Measurements from ENCODE around the gene C2orf92.
A peak's percentile ranks its signal among the peaks of the same experiment; 100 is the strongest.
"Not testable (repeated sequence)": the region's sequence is repeated elsewhere in the genome, so short reads cannot be mapped to it uniquely, and the experiment has no call there.

C2orf92 gene

GRCh38 chr2:97669448-97669847, at the start of gene C2orf92:
TSS of gene C2orf92 (plus strand) at chr2:97669713. CDS start at chr2:97669789, 76 bp downstream.
- no peak within 1 kb of the TSS for H3K4me3 Mint-ChIP-seq
- H3K27me3 Mint-ChIP-seq, result no peaks in the 10 kb centered on the region
- H3K36me3 Mint-ChIP-seq, result peaks cover 1% of the 10 kb centered on the region
- H3K27ac Mint-ChIP-seq, result no peak within 1 kb of the TSS
- peaks cover 13% of the 10 kb centered on the region for H3K4me1 Mint-ChIP-seq
- H3K9me3 Mint-ChIP-seq, result no peaks in the 10 kb centered on the region

- not testable (repeated sequence) for H3K36me3 Mint-ChIP-seq, H3K4me1 Mint-ChIP-seq, H3K4me3 Mint-ChIP-seq, H3K9me3 Mint-ChIP-seq, H3K27me3 Mint-ChIP-seq, H3K27ac Mint-ChIP-seq
Observed at GRCh38 chr2:97620492-97620891, 49.0 kb upstream of the C2orf92 start.

GRCh38 chr2:97622976-97623375, 46.5 kb upstream of the C2orf92 start:
- not testable (repeated sequence) for H3K36me3 Mint-ChIP-seq, H3K4me3 Mint-ChIP-seq, H3K27me3 Mint-ChIP-seq, H3K9me3 Mint-ChIP-seq, H3K27ac Mint-ChIP-seq, H3K4me1 Mint-ChIP-seq

GRCh38 chr2:97625354-97626048, 44.0 kb upstream of the C2orf92 start:
- H3K27ac Mint-ChIP-seq, H3K27me3 Mint-ChIP-seq, H3K4me3 Mint-ChIP-seq, H3K4me1 Mint-ChIP-seq, H3K36me3 Mint-ChIP-seq, H3K9me3 Mint-ChIP-seq: not testable (repeated sequence)

- not testable (repeated sequence) for H3K27ac Mint-ChIP-seq, H3K4me1 Mint-ChIP-seq, H3K9me3 Mint-ChIP-seq, H3K36me3 Mint-ChIP-seq, H3K27me3 Mint-ChIP-seq, H3K4me3 Mint-ChIP-seq
Observed at GRCh38 chr2:97626049-97626430, 43.5 kb upstream of the C2orf92 start.

GRCh38 chr2:97644023-97644717, 25.3 kb upstream of the C2orf92 start:
- no peak overlapping the region for H3K27ac Mint-ChIP-seq
- peaks cover 24% of the 10 kb centered on the region for H3K4me1 Mint-ChIP-seq
- H3K27me3 Mint-ChIP-seq, result no peaks in the 10 kb centered on the region
- no peaks in the 10 kb centered on the region for H3K9me3 Mint-ChIP-seq
- peaks cover 10% of the 10 kb centered on the region for H3K36me3 Mint-ChIP-seq
- no peak overlapping the region for H3K4me3 Mint-ChIP-seq

- Mint-ChIP-seq H3K27me3 (no peaks in the 10 kb centered on the region), H3K4me3 (peak overlapping the region; percentile 88), H3K4me1 (peaks cover 27% of the 10 kb centered on the region), H3K9me3 (no peaks in the 10 kb centered on the region), H3K27ac (peak overlapping the region; percentile 92), H3K36me3 (peaks cover 10% of the 10 kb centered on the region)
Observed at GRCh38 chr2:97645112-97645694, 24.3 kb upstream of the C2orf92 start.

GRCh38 chr2:97645695-97646629, 23.6 kb upstream of the C2orf92 start, which contains the start of gene COX5B:
TSS of gene COX5B (plus strand) at chr2:97646062. CDS start at chr2:97646087, 25 bp downstream.
- peak within 1 kb of the TSS; percentile 92 for H3K27ac Mint-ChIP-seq
- peaks cover 13% of the 10 kb centered on the region for H3K36me3 Mint-ChIP-seq
- no peaks in the 10 kb centered on the region for H3K9me3 Mint-ChIP-seq
- peaks cover 27% of the 10 kb centered on the region for H3K4me1 Mint-ChIP-seq
- H3K4me3 Mint-ChIP-seq, result peak within 1 kb of the TSS; percentile 88
- H3K27me3 Mint-ChIP-seq, result no peaks in the 10 kb centered on the region

GRCh38 chr2:97646977-97647376, 22.5 kb upstream of the C2orf92 start:
- Mint-ChIP-seq H3K4me1 (peaks cover 27% of the 10 kb centered on the region), H3K9me3 (no peaks in the 10 kb centered on the region), H3K27me3 (no peaks in the 10 kb centered on the region), H3K27ac (peak overlapping the region; percentile 92), H3K4me3 (peak overlapping the region; percentile 88), H3K36me3 (peaks cover 13% of the 10 kb centered on the region)

- peaks cover 29% of the 10 kb centered on the region for H3K36me3 Mint-ChIP-seq
- no peaks in the 10 kb centered on the region for H3K9me3 Mint-ChIP-seq
- H3K4me1 Mint-ChIP-seq, result peaks cover 19% of the 10 kb centered on the region
- H3K27ac Mint-ChIP-seq, result peak overlapping the region; percentile 65
- no peaks in the 10 kb centered on the region for H3K27me3 Mint-ChIP-seq
- H3K4me3 Mint-ChIP-seq, result no peak overlapping the region
Observed at GRCh38 chr2:97651114-97651513, 18.4 kb upstream of the C2orf92 start.

- no peak overlapping the region for H3K27ac Mint-ChIP-seq
- peaks cover 23% of the 10 kb centered on the region for H3K36me3 Mint-ChIP-seq
- H3K27me3 Mint-ChIP-seq, result no peaks in the 10 kb centered on the region
- peaks cover 5% of the 10 kb centered on the region for H3K4me1 Mint-ChIP-seq
- H3K4me3 Mint-ChIP-seq, result no peak overlapping the region
- H3K9me3 Mint-ChIP-seq, result no peaks in the 10 kb centered on the region
Observed at GRCh38 chr2:97653473-97653872, 16.0 kb upstream of the C2orf92 start.

- H3K36me3 Mint-ChIP-seq, result peaks cover 22% of the 10 kb centered on the region
- H3K9me3 Mint-ChIP-seq, result no peaks in the 10 kb centered on the region
- H3K4me1 Mint-ChIP-seq, result peaks cover 4% of the 10 kb centered on the region
- H3K27ac Mint-ChIP-seq, result peak overlapping the region; percentile 65
- no peak overlapping the region for H3K4me3 Mint-ChIP-seq
- no peaks in the 10 kb centered on the region for H3K27me3 Mint-ChIP-seq
Observed at GRCh38 chr2:97653874-97654273, 15.6 kb upstream of the C2orf92 start.

- Mint-ChIP-seq H3K27me3 (no peaks in the 10 kb centered on the region), H3K27ac (peak overlapping the region; percentile 81), H3K4me1 (peaks cover 4% of the 10 kb centered on the region), H3K36me3 (peaks cover 22% of the 10 kb centered on the region), H3K9me3 (no peaks in the 10 kb centered on the region), H3K4me3 (no peak overlapping the region)
Observed at GRCh38 chr2:97654309-97654708, 15.2 kb upstream of the C2orf92 start.

GRCh38 chr2:97654791-97655190, 14.7 kb upstream of the C2orf92 start:
- Mint-ChIP-seq H3K9me3 (no peaks in the 10 kb centered on the region), H3K4me1 (peaks cover under 1% of the 10 kb centered on the region), H3K27ac (no peak overlapping the region), H3K36me3 (peaks cover 22% of the 10 kb centered on the region), H3K27me3 (no peaks in the 10 kb centered on the region), H3K4me3 (no peak overlapping the region)

- H3K27me3 Mint-ChIP-seq, result no peaks in the 10 kb centered on the region
- peaks cover 19% of the 10 kb centered on the region for H3K36me3 Mint-ChIP-seq
- H3K4me3 Mint-ChIP-seq, result no peak overlapping the region
- H3K9me3 Mint-ChIP-seq, result no peaks in the 10 kb centered on the region
- H3K4me1 Mint-ChIP-seq, result peaks cover 5% of the 10 kb centered on the region
- no peak overlapping the region for H3K27ac Mint-ChIP-seq
Observed at GRCh38 chr2:97656129-97656755, 13.3 kb upstream of the C2orf92 start.

Data from activated naive CD4-positive, alpha-beta T cell treated with anti-CD3 and anti-CD28 coated beads, Interleukin-2, amount 50 U/mL, for 24 hours (primary cell).